Measurements from ENCODE around the gene MAGEF1.
"Not testable (repeated sequence)": the region's sequence is repeated elsewhere in the genome, so short reads cannot be mapped to it uniquely, and the experiment has no call there.

The MAGEF1 gene

DNA sequence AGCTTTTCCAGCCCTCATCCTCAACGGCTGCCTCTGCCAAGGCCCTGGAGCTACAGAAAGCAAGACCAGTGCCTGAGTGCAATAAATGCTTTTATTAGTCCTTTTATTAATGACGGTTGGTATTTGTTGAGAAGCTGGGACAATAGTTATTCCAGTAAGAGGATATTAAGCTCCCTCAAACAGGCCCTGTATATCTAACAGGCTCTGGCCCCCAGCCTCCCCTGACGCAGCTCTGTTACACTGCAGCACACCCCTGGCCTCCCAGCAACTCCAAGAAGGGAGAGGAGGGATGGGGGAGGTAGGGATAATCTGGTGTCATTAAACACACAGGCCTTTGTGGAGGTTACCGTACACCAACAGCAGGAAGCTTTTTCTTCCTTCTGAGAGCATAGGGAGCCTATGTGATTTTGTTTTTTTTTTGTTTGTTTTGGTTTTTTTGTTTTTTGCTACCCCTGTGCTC lies 30.8 kb upstream of the MAGEF1 start:
- DNase-seq (ENCODE audit: low read depth), result no peak

- DNase-seq (ENCODE audit: low read depth), result no peak
Measured at GRCh38 chr3:184741798-184742675, 30.2 kb upstream of the MAGEF1 start.

GRCh38 chr3:184741259-184741556 lies 29.3 kb upstream of the MAGEF1 start:
- no peak for DNase-seq (ENCODE audit: low read depth)

DNA sequence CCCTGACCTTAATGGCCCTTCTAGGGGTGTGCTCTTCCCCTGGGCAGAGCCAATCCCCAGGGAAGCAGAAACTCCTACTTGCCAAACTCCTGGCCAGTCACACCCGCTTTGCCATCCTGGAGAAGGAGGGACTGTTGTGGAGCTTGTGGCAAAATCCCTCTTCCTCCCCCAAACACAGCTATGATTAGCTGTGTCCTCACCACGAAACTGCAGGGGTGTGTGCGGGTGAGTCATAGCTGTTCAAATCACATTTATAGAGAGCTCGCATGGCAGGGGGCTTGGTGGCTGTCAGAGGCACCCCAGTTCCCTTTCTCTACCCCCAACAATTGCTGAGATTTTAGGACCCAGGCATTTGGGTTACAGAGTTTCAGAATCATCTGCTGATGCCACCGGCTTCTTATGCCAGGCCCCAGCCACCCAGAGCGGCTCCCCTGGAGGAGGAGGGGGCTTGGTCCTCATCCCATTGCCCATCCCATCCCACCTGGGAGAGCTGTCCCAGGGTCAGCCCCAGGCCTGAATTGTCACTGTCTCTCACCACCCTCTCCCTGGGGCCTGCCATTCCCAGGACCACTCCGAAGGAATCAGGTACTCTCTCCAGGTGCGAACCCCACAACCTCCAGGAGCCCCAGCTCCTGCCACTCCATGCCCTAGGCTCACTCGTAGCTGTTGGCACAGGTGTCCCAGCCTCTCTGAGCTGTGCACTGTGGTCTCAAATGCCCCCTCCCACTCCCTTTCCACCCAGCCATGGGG lies 28.8 kb upstream of the MAGEF1 start:
- no peak for DNase-seq (ENCODE audit: low read depth)

GRCh38 chr3:184739594-184740505 lies 28.0 kb upstream of the MAGEF1 start:
- no peak for DNase-seq (ENCODE audit: low read depth)

- no peak for DNase-seq (ENCODE audit: low read depth)
Measured at GRCh38 chr3:184738982-184739381, 27.1 kb upstream of the MAGEF1 start.

DNA sequence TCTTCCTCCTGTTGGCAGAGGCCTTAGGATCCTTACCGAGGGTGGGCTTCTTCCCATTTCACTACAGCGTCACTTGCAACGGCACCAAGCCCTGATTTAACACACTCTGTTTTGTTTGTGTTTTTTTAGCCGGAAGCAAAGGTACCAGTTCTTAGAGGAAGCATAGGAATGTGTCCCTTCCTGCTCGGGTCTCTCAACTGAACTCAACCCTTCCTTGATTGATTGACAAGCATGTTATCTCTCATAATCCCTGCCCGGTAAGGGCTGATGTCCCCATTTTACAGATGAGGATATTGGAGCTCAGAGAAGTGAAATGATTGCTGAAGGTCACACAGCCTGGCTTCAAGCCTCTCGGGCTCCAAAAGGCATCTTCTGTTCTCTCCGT lies 26.6 kb upstream of the MAGEF1 start:
- DNase-seq (ENCODE audit: low read depth), result no peak

GRCh38 chr3:184737641-184738505 lies 26.0 kb upstream of the MAGEF1 start:
- no peak for DNase-seq (ENCODE audit: low read depth)

DNA sequence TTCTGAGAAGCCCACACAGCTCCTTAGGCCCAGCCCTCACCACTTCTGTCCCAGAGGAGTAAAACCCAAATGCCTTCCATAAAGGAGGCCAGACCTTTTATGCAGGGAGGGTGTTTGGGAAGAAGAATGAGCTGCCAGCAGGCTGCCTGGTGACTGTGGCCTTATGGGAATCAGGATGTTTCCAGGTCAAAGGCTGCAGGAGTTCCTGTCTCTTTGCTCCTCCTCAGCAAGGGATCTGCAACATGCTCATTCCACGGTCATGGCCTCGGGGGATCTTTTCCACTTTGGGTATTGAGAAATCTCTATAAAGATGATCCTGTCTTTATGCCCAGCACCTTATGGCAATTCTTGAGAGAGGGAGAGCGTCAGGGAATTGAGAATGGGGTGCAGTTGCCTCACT lies 25.2 kb upstream of the MAGEF1 start:
- no peak for DNase-seq (ENCODE audit: low read depth)

GRCh38 chr3:184734903-184735701 lies 23.2 kb upstream of the MAGEF1 start:
- DNase-seq (ENCODE audit: low read depth), result no peak

DNA sequence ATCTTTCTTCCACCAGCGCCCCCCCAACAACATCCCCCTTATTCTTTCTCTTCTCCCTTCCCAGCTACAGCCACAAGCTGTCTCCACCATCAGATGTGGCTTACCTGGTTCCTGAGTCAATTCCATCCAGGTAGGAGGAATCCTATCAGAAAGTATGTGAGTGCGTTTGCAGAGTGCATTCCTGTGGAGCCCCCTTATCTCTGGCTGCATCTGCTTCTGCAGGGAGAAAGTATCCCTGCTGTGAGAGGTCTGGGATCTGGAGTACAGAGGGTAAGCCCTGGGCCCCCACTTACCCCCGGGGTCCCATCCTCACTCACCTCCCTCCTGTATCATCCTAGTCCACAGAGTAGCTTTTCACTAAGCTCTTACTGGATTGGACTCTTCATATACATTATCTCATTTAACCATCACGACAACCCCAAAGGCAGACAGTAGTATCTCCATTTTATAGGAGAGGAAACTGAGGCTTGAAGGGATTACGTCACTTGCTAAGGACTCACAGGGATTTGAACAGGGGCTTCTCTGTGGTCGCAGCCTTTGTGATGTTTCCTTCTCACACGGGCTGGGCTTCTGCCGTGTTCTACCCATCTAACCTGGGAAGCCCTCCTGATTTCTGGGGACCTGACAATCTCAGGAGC lies 22.2 kb upstream of the MAGEF1 start:
- no peak for DNase-seq (ENCODE audit: low read depth)

DNA sequence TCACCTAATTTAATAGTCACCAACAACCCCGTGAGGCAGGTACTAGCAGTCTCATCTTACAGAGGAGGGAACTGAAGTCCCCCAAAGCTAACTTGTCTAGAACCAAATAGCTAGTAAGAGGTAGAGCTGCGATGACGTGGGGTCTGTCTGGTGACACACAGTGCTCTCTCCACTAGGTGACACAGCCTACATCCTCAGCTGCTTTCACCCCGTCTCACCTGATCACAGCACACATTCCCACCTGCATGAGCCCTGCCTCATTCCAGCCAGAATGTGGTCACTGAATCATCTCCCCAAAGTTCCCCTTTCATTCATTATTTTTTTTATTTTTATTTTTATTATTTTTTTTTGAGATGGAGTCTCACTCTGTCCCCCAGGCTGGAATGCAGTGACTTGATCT lies 21.3 kb upstream of the MAGEF1 start:
- no peak for DNase-seq (ENCODE audit: low read depth)

DNA sequence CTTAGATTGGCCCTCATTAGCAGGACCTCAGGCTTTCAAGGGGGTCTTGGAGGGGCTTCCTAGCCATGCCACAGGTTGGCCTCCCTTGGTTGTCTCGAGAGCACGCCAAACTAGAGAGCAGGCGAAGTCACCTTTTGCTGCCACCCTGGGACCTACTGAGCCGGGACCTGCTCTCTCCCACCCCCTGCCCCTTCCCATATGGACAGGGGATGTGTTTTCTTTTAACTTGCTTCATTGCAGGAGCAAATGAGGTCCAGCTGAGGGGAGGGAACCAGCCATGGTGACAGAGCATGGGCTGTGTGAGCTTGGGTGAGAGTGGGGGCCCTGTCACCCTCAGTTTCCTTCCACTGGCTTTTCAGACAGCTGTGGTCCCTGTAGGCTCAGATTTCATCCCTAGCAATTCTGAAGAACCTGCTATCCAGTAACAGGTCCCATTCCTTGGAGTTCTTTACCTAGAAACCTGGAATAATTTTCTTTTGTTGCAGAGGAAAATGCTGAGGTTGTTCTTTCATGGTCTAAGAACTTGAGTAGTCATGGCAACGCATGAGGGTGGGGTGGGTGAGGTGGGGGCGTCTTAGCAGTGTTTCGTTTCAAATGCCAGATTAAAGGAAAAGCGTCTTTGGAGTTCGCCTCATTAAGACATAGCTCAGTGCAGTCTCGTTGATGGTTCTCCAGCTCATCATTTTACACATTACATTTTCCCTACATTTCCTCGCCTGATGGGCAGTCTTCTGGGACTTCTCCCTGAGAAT lies 20.1 kb upstream of the MAGEF1 start:
- DNase-seq (ENCODE audit: low read depth), result no peak

GRCh38 chr3:184730924-184731323 lies 19.1 kb upstream of the MAGEF1 start:
- DNase-seq (ENCODE audit: low read depth), result no peak

DNA sequence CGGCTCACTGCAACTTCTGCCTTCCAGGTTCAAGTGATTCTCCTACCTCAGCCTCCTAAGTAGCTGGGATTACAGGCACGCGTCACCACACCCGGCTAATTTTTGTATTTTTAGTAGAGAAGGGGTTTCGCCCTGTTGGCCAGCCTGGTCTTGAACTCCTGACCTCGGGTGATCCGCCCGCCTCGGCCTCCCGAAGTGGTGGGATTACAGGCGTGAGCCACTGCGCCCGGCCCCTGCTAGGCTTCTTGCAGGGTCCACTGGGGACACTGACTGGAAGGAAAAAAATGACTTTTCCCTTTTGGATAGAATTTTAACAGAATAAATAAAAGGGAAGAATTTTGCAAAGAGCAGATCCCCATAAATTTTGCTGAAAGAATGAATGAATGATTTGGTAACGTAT lies 17.3 kb upstream of the MAGEF1 start:
- DNase-seq (ENCODE audit: low read depth), result not testable (repeated sequence)

GRCh38 chr3:184728010-184728527 lies 16.2 kb upstream of the MAGEF1 start:
- no peak for DNase-seq (ENCODE audit: low read depth)

- DNase-seq (ENCODE audit: low read depth), result no peak
Measured at GRCh38 chr3:184727357-184728009, 15.6 kb upstream of the MAGEF1 start.

- DNase-seq (ENCODE audit: low read depth), result no peak
Measured at GRCh38 chr3:184726497-184726896, 14.6 kb upstream of the MAGEF1 start.

Data from T follicular helper cell (primary cell).